Bronchial epithelial cell (primary cell): ENCODE results near the gene CHD3. TPM values are rescaled to one million over a fixed set of nuclear protein-coding genes. Genes with fewer than 3 reads are reported as not detected.
"Not testable (repeated sequence)": the region's sequence is repeated elsewhere in the genome, so short reads cannot be mapped to it uniquely, and the experiment has no call there.

Source experiments
- DNase-seq: peaks from one replicate; pipeline ENCODE4 v3.0.0-alpha.2; 2010; ENCODE audit warnings: low read depth
- FAIRE-seq: peaks from 2 replicates; lab custom pipeline; 2011; peaks lifted over from hg19 to GRCh38; lab: Jason Lieb, UNC
- H3K27me3 ChIP-seq: 2 replicates; pipeline ENCODE4 v1.5.1; 2011; ENCODE audit warnings: low read length; ENCODE audit not compliant: control insufficient read depth, insufficient read depth
- H3K36me3 ChIP-seq: 2 replicates; pipeline ENCODE4 v1.5.1; 2011; ENCODE audit warnings: low read length; ENCODE audit not compliant: control insufficient read depth, insufficient read depth
- H3K4me3 ChIP-seq: 2 replicates; pipeline ENCODE4 v1.5.1; 2011; ENCODE audit warnings: mild to moderate bottlenecking, low read depth, low read length, control low read depth
- CTCF ChIP-seq: IDR thresholded peaks from 2 replicates; pipeline ENCODE4 v1.5.1; 2011; ENCODE audit warnings: mild to moderate bottlenecking, moderate library complexity, low read length, control low read depth, inconsistent platforms; ENCODE audit not compliant: insufficient read depth, severe bottlenecking
- total RNA-seq: library from RNA; depleted of rRNA; stranded (reverse); fragments of >200 nt; gene quantifications from 2 replicates; pipeline ENCODE4 v1.2.1, GENCODE V29; 2014

CHD3 gene
- total RNA-seq, 1 donor from 2014 or later = 41.3 TPM

- Histone ChIP-seq H3K4me3 (no peak overlapping the region), H3K27me3 (no peaks in the 10 kb centered on the region), H3K36me3 (peaks cover 27% of the 10 kb centered on the region)
- FAIRE-seq (no peak), DNase-seq (no peak)
- TF ChIP-seq CTCF = no peak
Observed at GRCh38 chr17:7945651-7946050, 57.1 kb downstream of the CHD3 start.

- Histone ChIP-seq H3K36me3 (peaks cover 26% of the 10 kb centered on the region), H3K4me3 (no peak overlapping the region), H3K27me3 (no peaks in the 10 kb centered on the region)
- FAIRE-seq = no peak
- no peak for DNase-seq
- TF ChIP-seq CTCF = no peak
Observed at GRCh38 chr17:7946441-7946840, 57.9 kb downstream of the CHD3 start.

DNA sequence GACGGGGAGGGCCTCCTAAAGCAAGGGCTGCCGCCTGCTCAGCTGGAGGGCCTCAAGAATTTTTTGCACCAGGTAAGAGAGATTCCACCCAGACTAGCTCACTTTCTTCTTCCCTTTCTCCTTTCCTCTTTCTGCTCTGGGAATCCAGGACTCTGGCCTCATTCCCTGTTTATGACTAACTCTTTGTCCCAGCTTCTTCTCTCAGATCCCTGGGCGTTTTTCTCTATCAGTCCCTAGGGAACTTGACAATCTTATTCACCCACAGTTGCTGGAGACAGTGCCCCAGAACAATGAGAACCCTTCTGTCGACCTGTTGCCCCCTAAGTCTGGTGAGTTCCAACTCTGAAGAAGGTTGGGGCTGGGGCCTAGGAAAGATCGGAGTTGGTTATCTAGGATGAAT lies 59.1 kb downstream of the CHD3 start:
- Histone ChIP-seq H3K27me3 (no peaks in the 10 kb centered on the region), H3K36me3 (peaks cover 25% of the 10 kb centered on the region), H3K4me3 (no peak overlapping the region)
- DNase-seq (no peak), FAIRE-seq (no peak)
- no peak for TF ChIP-seq CTCF

GRCh38 chr17:7950578-7950977 lies 62.0 kb downstream of the CHD3 start:
- peaks cover 13% of the 10 kb centered on the region for H3K36me3 ChIP-seq
- no peak for TF ChIP-seq CTCF
- FAIRE-seq = no peak
- no peak overlapping the region for H3K4me3 ChIP-seq
- H3K27me3 ChIP-seq = no peaks in the 10 kb centered on the region
- no peak for DNase-seq

DNA sequence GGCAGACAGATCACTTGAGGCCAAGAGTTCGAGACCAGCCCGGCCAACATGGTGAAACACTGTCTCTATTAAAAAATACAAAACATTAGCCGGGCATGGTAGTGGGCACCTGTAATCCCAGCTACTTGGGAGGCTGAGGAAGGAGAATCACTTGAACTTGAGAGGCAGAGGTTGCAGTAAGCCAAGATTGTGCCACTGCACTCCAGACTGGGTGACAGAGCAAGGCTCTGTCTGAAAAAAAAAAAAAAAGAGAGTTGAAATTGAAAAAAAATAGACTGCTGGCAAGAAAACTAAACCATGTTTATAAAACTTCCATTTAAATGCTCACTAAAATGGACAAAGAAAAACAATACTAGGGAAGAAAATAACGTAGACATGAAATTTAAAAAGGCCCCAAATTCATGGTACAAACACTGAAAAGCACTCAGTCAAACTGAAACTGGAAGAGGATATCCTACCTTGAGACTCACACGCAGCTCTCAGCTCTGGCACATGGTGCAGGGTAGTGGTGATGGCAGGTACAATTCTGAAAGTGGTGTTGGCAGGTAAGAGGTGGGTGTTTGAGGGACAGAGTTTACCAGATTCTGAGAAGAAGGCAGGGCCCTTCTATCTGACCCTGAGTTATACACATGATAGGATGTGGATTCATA lies 62.7 kb downstream of the CHD3 start:
- Histone ChIP-seq H3K4me3 (no peak overlapping the region), H3K36me3 (peaks cover 9% of the 10 kb centered on the region), H3K27me3 (no peaks in the 10 kb centered on the region)
- DNase-seq = no peak
- FAIRE-seq = no peak
- no peak for TF ChIP-seq CTCF

GRCh38 chr17:7953266-7953665 lies 64.7 kb downstream of the CHD3 start:
- FAIRE-seq, H3K27me3 ChIP-seq, H3K4me3 ChIP-seq, DNase-seq, H3K36me3 ChIP-seq: not testable (repeated sequence)
